Fibroblast of skin of right biceps (primary cell): ENCODE data around the gene NTM.

Source experiments
- DNase-seq: peaks from one replicate; pipeline ENCODE4 v3.0.0-alpha.2; 2013

NTM gene

DNA sequence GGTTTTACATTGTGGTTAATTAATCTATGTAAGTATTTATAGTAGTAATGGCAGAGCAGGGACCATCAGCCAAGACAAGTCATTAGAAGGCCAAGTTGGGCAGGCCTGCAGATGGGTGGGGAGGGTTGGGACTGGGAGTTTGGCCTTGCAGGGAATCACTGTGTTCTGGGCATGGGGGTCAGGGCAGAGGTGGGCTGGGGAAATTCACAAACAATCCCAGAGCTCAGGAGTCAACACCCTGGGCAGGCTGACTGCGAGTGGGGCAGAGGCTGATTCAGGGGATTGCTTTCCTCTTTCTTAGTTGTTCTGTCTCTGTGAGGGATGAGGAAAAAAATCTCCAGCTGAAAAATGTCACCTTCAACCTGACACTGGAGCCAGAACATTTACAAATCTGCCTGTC, 322.5 kb downstream of the NTM start:
- DNase-seq: no peak

DNA sequence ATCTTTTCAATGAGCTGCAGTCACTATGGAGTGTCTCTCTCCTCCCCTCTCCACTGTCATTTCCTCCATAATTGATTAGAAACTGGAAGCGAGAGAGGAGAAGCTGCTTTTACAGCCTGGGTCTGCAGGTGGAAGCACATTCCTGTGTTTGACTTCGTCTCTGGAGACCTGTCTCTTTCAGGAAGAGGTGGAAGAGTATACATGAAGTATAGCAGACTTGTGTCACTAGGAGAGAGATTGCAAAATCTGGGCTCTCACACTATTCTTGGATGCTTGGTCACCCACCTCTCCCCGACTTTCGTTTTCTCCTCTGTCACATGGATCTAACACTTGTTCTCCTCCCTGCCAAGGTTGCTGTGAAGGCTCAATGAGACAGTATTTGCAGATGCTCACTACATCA, 323.3 kb downstream of the NTM start:
- no peak for DNase-seq

DNA sequence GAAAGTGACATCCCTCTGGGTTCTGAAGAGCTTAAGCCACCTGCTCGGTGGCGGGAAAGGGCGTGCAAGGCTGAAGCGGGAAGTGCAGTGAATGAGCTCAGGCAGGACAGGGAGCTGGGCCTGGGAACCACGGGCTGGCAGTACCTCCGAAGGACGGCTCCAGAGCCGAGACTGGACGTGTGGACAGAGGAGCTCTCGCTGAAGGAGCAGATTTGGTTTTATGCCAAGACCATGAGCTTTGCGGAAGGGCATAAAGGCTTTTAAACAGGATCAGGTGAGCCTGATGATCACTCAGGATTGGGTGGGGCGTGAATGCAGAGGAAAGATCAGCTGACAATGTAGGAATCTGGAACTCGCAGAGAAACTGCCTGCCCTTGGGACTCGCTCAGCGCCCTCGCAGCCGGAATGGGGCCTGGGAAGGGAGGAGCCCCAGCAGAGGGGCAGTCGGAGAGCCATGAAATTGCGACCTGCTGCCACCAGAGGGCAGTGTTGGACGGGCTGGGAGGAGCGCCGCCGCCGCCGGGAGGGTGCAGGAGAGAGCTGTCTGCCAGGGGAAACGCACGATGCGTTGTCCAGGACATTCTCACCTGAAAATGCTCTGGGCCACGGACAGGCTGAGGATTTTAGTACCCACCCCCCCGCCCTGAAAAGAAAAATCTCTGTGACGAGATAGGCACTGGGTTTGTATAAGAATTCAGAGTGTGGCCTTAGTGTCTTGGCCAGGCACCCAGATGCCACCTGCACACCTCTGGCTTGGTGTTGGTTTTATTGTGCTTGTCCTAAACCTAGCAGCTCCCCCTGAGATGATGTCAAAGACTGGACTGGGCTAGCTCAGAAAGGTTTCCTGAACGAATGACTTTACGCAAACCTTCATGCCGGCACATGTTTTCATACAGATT, 324.4 kb downstream of the NTM start:
- peak; percentile 78 for DNase-seq

DNA sequence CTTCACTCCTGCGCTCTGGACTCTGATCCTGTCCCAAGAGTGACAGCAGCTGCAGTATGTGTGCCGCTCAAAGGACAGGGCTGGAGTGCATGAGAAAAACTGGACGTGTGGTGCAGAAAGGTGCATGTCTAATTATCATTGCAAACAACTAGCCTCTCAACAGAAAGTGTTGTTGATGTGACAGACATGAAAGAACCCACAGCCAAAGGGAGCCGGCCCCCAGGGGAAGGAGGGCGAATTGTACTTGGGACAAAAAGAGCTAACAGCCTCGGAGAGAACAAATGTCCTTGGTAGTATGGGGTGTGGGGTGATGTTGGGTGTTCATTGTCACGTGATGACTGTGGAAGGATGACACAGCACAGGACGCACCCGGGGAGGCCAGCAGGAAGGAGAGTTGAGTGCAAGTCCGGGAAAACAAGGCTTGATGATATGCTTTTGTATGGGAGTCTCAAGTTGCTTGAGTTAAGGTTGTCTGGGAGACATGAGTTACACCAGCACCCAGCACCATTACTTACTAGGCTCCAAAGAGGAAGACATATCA, 325.5 kb downstream of the NTM start:
- DNase-seq: no peak

DNA sequence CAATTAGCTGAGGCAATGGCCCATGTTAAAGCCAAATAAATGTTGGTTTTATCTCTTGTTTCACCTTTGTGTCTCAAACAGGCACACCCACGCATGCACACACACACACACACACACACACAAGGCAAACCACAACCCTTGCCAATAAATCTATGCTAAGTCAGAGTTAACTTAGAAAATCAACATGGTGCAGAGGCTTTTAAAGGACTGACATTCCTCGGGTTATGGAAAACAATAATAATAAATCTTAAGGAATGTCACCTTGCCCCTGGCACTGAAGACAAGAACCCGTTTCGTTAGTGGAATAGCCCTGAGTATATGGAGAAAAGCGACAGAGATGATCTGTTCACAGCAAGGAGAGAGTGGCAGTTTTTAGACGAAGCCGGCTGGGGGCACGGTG, 326.3 kb downstream of the NTM start:
- DNase-seq: no peak

DNA sequence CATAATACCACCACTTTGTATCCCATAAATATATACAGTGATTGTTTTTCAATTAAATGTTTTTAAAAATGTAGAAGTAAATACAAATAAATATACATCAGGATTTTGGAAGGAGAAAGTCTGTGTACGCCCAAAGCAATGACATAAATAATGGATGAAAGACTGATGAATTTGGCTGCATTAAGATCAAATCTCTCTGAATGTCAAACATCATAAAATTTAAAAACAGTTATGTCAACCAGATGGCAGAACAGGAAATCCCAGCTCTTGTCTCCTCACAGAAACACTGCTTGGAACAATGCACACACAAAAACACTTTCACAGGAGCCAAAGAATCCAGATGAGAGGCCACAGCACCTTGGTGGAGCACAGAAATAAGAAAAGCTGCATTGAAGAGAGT, 332.9 kb downstream of the NTM start:
- no peak for DNase-seq

DNA sequence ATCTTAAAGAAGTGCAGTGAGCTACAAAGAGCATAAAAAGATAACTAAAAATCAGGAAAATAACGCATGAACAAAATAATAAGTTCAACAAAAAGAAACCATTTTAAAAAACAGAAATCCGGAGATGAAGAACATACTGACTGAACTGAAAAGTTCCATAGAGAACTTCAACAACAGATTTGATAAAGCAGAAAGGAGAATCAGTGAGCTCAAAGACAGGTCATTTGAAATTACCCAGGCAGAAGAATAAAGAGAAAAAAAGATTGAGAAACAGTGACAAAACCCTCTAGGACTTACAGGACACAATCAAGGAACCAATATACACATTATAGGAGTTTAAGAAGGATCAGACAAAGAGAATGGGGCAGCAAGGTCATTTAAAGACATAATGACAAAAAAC, 334.3 kb downstream of the NTM start:
- no peak for DNase-seq

DNA sequence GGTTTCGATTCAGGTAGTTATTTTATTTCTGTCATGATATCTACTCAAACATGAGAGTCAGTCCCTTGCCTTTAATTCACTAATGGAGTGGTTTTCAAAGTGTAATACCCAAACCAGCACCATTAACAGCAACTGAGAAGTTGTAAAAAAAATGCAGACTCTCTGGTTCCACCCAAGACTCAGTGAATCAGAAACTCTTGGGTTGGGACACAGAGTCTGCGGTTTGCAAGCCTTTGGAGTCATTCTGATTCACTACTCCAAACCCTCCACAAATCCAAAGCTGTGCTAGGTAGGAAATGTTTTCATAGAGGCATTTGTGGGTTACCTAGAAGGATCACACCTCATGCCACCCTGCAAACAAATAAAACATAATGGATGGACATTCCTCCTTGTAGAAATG, 340.1 kb downstream of the NTM start:
- DNase-seq: peak; percentile 9

DNA sequence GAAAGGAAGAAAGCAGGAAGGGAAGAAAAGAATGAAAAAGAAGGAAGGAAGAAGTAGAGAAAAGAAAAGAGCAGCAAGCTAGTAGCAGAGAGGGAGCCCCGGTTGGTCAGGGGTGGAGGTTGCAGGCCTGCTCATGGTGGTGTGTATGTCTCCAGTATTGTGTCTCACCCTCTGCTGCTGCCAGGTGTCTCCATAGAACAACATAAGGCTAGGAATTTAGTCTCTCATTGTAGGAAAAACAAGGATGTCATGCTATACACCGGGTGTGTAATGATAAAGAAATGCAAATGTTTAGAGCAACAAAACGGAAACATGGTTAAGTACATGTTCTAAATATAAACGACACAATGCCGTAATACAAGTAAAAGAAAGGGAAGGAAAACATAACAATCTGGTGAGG, 342.5 kb downstream of the NTM start:
- no peak for DNase-seq

DNA sequence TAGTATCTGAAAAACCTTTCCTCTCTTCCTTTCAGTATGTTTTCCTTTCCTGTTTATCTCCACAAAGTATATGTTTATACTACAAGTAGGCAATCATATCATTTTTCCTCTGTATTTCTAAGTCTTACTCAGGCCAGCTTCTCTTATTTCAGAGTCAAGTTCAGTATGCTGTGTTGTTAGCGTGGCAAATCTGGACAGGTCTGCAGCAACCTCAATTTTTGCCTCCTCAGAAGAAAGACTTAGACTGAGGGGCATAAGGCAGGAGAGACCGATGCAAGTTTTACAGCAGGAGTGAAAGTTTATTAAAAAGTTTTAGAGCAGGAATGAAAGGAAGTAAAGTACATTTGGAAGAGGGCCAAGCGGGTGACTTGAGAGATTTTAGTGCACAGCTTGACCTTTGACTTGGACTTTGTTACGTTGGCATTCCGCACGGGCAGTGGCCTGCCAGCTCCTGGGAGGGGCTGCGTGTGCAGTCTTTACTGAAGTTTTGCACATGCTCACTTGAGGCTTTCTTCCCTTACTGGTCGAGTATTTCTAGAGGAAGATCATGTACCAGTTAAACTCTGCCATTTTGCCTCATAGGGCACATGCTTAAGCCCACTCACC, 343.2 kb downstream of the NTM start:
- DNase-seq: no peak

DNA sequence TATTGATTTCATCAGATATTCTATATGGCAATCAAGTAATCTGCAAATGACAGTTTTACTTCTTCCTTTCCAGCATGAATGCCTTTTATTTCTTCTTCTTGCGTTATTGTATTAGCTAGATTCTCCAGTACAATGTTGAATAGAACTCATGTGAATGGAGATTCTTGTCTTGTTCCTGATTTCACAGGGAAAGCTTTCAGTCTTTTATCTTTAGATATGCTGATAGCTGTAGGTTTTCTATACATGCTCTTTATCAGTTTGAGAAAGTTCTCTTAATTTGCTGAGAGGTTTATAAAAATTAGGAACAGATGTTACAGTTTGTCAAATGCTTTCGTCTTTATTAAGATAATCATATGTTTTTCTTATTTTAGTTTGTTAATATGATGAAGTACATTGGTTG, 347.2 kb downstream of the NTM start:
- no peak for DNase-seq

DNA sequence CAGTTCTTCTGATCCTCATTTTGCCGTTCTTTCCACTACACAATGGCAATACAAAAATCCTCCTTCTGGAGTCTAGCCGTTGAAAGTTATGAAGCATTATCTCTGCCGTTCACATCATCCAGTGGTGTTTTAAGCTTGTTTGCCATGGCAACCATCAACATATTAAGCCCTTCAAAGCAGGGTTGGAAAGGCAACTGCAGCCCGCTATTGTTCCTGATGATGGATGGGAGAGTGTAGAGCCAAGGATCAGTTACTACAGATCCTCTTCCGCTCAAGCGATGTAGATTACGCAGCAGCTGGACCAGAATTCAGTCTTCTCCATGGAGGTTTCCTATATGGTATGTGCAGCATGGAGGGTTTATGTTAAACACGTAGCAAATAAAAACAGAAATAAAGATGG, 352.7 kb downstream of the NTM start:
- DNase-seq: no peak

DNA sequence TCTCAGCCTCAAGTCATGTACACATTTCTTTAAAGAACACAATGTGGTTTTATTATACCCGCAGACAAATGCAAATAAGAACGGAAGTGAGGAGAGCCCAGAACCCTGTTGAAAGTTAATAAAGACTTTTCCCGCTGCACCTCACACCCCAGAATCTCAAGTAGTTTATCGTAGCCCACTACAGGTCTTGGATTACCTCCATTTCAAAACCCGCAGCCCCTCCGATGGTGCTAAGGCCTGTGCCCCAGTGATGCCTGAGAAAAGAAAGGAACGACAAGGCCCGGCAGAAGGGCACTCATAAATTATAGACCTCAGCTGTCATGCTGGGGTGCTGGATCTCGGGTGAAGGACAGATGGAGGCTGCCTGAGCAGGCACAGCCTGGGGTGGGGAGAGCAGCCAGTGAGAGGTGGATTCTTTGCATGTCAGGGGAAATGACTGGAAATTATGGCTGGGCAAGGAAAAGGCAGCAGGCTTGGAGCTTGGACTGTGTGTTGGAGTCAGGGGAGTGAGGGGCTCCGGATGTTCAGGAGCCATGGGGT, 354.1 kb downstream of the NTM start:
- no peak for DNase-seq

DNA sequence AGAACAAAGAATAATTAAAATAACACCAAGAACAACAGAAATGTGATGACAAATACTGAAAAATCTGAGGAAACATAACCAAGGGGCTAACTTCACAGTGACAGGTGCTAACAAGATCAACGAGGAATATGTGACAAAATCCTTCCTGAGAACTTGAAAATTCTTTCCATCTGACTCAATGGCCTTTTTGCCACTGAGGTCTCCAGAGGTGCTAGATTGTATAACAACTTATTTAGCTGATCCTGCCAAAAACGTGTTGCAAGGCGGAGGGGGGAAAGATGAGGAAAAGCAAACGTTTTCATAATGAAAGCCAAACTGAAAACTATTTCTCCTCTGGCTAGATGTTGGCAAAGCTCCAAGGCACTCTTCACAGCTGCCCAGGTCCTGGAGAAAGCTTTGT, 364.5 kb downstream of the NTM start:
- DNase-seq: no peak

DNA sequence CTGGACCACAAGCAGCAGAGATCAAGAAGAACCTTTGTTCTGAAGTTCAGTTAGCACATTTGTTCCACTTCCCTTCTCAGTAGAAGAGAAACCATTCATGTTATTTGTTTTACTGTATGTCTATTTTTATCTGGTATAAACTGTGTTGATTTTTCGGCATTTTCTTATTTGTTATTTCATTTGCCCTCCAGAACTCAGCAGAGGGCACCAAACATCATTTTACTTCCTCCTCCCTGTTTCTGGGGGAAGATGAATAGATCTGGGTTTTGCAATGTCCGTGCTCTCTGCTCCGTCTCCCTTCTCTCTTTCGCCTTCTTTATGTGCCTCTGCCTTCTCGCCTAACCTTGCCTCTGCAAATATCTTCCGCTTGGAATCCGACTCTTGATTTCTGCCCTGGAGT, 366.9 kb downstream of the NTM start:
- no peak for DNase-seq

DNA sequence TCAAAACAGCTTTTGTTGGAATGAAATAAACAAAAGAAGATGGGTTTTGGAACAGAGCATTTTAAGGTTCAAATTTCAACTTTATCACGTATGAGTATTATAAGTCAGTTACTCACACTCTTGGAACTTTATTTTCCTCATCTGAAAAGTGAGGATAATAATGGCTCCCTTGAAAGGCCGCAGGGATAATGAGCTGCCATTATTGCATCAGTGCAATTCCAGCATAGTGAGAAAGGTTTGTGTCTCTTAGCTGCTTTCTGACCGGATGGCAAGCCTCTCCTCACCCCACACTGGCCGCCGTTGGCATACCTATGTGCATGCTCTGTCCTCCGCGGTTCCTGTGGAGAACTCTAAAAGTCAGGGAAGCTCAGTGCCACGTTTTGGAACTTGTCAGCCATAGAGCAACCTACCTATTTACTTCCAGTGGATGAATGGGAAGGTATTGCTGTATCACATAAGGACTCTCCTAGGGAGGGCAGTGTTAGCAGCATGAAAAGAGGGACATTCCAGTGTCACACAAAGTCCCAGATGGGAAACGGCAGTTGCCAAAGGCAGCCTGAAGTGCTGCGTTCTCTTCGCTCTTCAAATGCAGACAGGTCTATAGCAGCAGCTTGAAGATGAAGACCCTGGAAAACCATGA, 368.9 kb downstream of the NTM start:
- DNase-seq: no peak

DNA sequence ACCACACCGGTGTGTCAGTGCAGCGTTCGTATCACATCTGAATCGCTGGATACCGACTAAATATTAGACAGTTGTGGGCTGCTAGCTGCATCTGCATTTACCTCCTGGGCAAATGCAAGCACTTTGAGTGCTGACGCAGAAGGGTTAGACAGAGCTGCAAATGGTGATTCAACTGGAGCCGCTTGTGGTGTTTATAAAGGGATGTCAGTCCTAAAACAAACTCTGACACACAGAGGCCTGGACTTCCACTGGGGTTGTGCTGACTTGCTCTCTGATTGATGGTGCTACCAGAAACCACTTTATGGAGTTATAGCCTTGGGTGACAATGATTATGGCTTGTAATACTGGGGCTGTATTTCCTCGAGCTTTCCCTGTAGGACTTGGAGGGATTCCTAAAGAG, 374.4 kb downstream of the NTM start:
- peak; percentile 79 for DNase-seq

DNA sequence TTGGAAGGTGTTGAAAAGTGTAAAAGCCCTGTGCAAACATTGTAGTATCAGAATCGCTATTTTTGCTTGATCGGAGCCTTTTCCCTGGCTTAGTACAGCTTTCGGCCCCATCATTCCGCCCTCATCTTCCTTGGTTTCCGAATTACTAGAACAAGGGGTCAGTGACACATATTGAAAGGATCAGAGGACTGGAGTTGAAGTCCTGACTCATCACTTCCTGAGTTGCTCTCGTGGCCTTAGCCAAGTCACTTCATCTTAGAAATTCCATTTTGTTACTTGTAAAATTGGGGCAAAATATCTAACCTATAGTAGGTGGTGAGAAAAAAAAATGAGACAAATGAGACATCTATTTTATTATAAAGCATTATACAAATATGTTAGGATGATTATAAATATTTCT, 375.0 kb downstream of the NTM start:
- peak; percentile 74 for DNase-seq

DNA sequence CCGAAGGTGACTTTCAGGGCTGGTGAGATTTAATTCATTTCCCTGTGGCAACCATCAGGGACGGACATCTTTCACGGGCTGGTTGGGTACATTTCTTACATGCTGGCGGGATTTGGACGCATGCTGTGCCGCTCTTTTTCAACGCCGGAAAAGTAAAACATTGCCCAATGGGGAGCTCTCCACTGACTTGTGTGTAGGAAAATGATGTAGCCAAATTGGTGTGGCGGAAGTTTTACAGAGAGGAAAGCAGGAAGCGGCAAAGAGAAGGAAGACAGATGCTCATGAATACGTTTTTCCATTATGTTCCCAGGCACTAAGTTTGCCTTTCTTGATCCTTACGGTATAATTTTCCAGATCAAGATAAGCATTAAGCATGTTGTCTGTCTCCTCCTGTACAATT, 375.8 kb downstream of the NTM start:
- no peak for DNase-seq

DNA sequence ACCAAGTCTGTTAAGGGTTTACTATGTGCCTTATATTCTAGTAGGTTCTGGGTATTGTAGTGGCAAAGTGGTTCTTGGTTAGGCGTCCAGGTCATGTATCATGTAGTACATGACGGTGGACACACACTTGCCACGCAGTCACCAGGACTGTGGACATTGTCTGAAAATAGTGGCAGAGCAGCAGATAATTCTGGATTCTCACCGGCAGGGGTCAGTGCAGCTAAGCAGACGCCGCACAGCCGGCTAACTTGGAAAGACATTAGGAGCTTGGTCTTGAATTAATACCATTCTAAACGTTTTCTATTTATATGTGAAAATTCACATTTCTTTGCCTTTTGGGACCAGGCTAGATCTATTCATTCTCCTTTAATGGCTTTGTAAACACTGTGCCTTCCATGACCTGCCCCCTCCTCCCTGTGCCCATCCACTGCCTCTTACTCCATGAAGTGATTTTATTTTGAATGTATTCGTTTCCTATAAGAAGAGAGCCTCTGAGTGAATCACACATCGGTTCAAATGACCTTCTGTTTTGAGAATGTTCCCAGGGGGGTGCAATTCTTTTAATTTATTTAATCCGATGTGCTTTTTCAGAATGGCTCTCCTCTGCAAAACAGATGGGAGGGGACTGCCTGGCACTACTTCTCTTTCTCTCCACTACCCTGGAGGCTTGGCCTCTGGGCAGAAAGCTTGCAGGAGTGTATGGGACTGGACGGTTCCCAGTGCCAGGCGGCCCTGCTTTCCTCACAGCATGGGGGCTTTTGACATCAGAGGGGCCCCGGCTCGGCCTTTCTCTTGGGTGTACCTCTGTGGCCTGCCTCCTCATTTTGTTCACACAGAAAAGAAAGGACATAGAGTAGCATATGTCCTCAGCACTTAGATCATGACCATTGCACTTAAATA, 378.0 kb downstream of the NTM start:
- DNase-seq: peak; percentile 78

DNA sequence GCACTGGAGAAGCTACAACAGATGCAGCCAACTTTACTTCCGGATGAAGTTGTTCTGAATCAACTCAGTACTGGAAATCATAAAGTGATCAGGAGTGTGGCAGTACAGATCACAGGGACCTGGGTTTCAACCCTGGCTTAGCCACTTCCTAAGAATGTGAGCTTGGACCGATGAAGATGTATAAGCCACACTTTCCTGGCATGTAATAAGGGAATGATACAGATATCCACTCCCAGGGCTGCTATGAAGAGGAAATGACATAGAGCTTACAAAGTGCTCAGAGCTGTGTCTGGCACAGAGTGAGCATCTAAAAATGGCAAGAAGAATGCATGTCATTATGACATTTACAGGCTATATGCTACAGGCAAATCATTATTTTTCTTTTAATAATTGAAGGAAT, 378.7 kb downstream of the NTM start:
- DNase-seq: peak; percentile 98

DNA sequence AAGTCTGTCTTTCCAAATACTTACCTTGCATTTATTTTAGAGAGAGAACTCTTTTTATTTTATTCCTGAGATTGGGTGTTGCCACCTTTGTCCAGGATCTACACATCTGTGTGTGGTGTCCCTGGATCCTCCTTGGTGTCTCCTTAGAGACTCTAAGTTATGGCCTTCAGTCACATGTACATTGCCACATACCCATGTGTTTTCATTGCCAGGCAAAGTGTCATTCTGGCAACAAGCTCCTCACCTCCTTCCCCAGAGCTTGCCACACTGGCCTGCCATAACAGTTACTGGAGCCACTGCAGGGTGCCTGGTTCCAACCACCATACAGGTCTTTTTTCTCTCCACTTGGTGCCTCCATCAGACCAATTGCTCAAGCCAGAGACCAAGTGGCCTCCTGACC, 379.7 kb downstream of the NTM start:
- no peak for DNase-seq

DNA sequence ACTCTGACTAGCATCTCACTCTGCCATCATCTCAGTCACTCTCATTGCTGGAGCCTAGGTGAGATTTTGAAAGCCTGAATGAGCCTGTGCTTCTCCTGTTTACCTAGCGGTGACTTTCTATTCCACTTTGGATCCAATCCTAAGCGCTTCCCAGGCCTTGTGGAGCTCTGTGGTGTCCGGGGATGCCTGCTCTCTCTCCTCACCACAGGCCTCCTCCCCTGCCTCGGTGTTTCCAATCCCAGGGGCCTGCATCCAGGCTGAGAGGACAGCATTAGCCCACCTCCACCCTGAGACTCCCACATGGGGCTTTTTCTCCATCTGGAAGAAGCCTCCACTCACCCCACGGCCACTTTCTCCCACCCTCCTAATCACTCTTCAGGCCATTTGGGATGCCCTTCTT, 380.3 kb downstream of the NTM start:
- no peak for DNase-seq
